Measurements from ENCODE around the gene ITIH4. TPM values are rescaled to one million over a fixed set of nuclear protein-coding genes. Genes with fewer than 3 reads are reported as not detected.

Gene ITIH4
- total and polyA plus RNA-seq, 2 of the 13 experiments (the other 11 are each of a cell fraction or from before 2014, with no cell fraction given): 2.7 to 5.3 TPM

GRCh38 chr3:52770496-52771333 is 59.8 kb downstream of the ITIH4 start, which contains the start of gene NEK4 (continued):
- TF ChIP-seq ZIK1 (CRISPR knock-in tag; IDR thresholded peaks at IDR 0.05; ENCODE audit: borderline replicate concordance, low read depth): peak; percentile 49; the same call in 1 of the 2 replicates
- TF ChIP-seq NRL (CRISPR knock-in tag; IDR thresholded peaks at IDR 0.05; ENCODE audit: borderline replicate concordance): peak; percentile 42; the same call in 1 of the 2 replicates
- TF ChIP-seq NKX3-1 (CRISPR knock-in tag; IDR thresholded peaks at IDR 0.05): peak; percentile 66; the same call in 1 of the 2 replicates
- no peak for TF ChIP-seq IKZF1 (IDR thresholded peaks at IDR 0.05)
- TF ChIP-seq ZKSCAN5 (CRISPR knock-in tag; IDR thresholded peaks at IDR 0.05): no peak
- peak; percentile 31 for TF ChIP-seq SRSF1 (optimal IDR thresholded peaks at IDR 0.05; ENCODE audit: low read depth, low read length)
- TF ChIP-seq ATF6 (CRISPR knock-in tag; conservative IDR thresholded peaks at IDR 0.05): no peak
- peak; percentile 80; the same call in 1 of the 2 replicates for TF ChIP-seq ZNF777 (CRISPR knock-in tag; IDR thresholded peaks at IDR 0.05)
- no peak for TF ChIP-seq ZNF7 (CRISPR knock-in tag; IDR thresholded peaks at IDR 0.05)
- no peak for TF ChIP-seq PBX2 (CRISPR knock-in tag; IDR thresholded peaks at IDR 0.05)
- TF ChIP-seq FOXA3 (CRISPR knock-in tag; IDR thresholded peaks at IDR 0.05): peak; percentile 35; the same call in 1 of the 2 replicates
- peak; percentile 72; the same call in 1 of the 2 replicates for TF ChIP-seq ZNF124 (CRISPR knock-in tag; IDR thresholded peaks at IDR 0.05)
- peak; percentile 97 for TF ChIP-seq POLR2G (IDR thresholded peaks at IDR 0.05; ENCODE audit: low read depth, low read length)
- no peak for TF ChIP-seq SMARCE1 (IDR thresholded peaks at IDR 0.05; ENCODE audit: borderline replicate concordance)
- peak; percentile 54 for TF ChIP-seq DR1 (CRISPR knock-in tag; IDR thresholded peaks at IDR 0.05)
- TF ChIP-seq HNRNPLL (IDR thresholded peaks at IDR 0.05; ENCODE audit: low read depth, low read length, poor library complexity, severe bottlenecking): peak; percentile 89
- TF ChIP-seq THAP11 (CRISPR knock-in tag; IDR thresholded peaks at IDR 0.05): peak; percentile 84
- peak; percentile 59; the same call in 1 of the 2 replicates for TF ChIP-seq GMEB2 (CRISPR knock-in tag; IDR thresholded peaks at IDR 0.05; ENCODE audit: low read depth)
- TF ChIP-seq MTA1 (CRISPR knock-in tag; IDR thresholded peaks at IDR 0.05; ENCODE audit: borderline replicate concordance): peak; percentile 66; the same call in 1 of the 2 replicates
- TF ChIP-seq ZNF792 (CRISPR knock-in tag; IDR thresholded peaks at IDR 0.05): peak; percentile 60; the same call in 1 of the 2 replicates
- TF ChIP-seq ZBTB20 (CRISPR knock-in tag; IDR thresholded peaks at IDR 0.05; ENCODE audit: borderline replicate concordance, low read depth): no peak
- TF ChIP-seq POLR2A (IDR thresholded peaks at IDR 0.05; ENCODE audit: insufficient read depth in 1 of 2, low read depth in 2 of 2, low read length in 2 of 2): peak; percentile 85 to 93
- peak; percentile 63; the same call in 1 of the 2 replicates for TF ChIP-seq ZNF230 (CRISPR knock-in tag; IDR thresholded peaks at IDR 0.05)
- peak; percentile 85; the same call in 1 of the 2 replicates for TF ChIP-seq ZNF766 (CRISPR knock-in tag; IDR thresholded peaks at IDR 0.05; ENCODE audit: borderline replicate concordance)
- peak; percentile 40; the same call in 1 of the 2 replicates for TF ChIP-seq HES4 (CRISPR knock-in tag; IDR thresholded peaks at IDR 0.05; ENCODE audit: borderline replicate concordance)
- peak; percentile 41; the same call in 1 of the 2 replicates for TF ChIP-seq ZNF235 (CRISPR knock-in tag; IDR thresholded peaks at IDR 0.05; ENCODE audit: borderline replicate concordance)
- TF ChIP-seq ZNF143 (CRISPR knock-in tag; IDR thresholded peaks at IDR 0.05): no peak
- TF ChIP-seq NCOA2 (CRISPR knock-in tag; IDR thresholded peaks at IDR 0.05): peak; percentile 25; the same call in 1 of the 2 replicates

Data from HepG2 (cell line).